ENCODE results near the gene NUP214.

DNA sequence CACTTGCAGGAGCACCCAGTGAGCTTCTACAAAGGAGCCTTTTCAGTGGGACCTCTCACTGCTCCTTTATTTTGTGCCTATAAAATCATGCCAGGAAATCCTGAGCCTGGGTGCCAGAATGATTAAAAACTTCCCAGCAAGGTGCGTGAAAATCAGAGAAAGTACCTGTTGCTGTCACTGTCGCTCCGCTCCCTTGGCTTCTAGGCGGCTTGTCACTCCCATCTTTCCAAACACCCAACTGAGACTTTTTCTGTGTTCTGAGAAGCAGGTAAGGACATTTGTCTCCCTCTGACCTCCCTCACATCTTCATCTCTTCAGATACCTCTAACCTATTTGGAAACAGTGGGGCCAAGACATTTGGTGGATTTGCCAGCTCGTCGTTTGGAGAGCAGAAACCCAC, 97.1 kb downstream of the NUP214 start:
- TF ChIP-seq POLR2AphosphoS5 (IDR thresholded peaks at IDR 0.05; ENCODE audit: low read depth, low read length) (no peak), POLR2A (IDR thresholded peaks at IDR 0.05; ENCODE audit: low read depth, low read length) (no peak)
